Lower leg skin (tissue), 3 donors: ENCODE measurements around the gene TBC1D22A.

Experiments
- CTCF ChIP-seq, 3 donors: fragments of 450-650 bp; IDR thresholded peaks; one replicate each; pipeline ENCODE4 v1.5.1; 2016; ENCODE audit warnings: antibody characterized with exemption in 3 of 3, mild to moderate bottlenecking in 3 of 3, moderate library complexity in 2 of 3
- POLR2A ChIP-seq, 2 donors: fragments of 450-650 bp; IDR thresholded peaks; one replicate each; pipeline ENCODE4 v1.6.1; 2016 to 2017; ENCODE audit warnings: antibody characterized with exemption in 2 of 2, mild to moderate bottlenecking in 1 of 2, moderate library complexity in 1 of 2

- no peak for TF ChIP-seq CTCF (IDR thresholded peaks at IDR 0.05)
- TF ChIP-seq POLR2A (IDR thresholded peaks at IDR 0.05): no peak
Measured at GRCh38 chr22:47209040-47209514, 446.6 kb downstream of the TBC1D22A start.
